ENCODE data around the gene EIF3C.
"Not testable (repeated sequence)": the region's sequence is repeated elsewhere in the genome, so short reads cannot be mapped to it uniquely, and the experiment has no call there.

GRCh38 chr16:28688327-28688952 is 22.8 kb upstream of the EIF3C start:
- not testable (repeated sequence) for TF ChIP-seq CTCF (IDR thresholded peaks at IDR 0.05; ENCODE audit: borderline replicate concordance, extremely low read depth, low read length, poor library complexity, severe bottlenecking); EZH2 (IDR thresholded peaks at IDR 0.05; ENCODE audit: borderline replicate concordance, low read depth, low read length, severe bottlenecking)

All from DND-41 (cell line).